Gastroesophageal sphincter (tissue), 3 donors: Measurements from ENCODE around the gene MSH3.

Experiments
- CTCF ChIP-seq, 4 experiments: fragments of 200-600 bp in 2 of 4; fragments of 450-650 bp in 2 of 4; sonication (generic) in 1 of 4; IDR thresholded peaks; one replicate each; pipeline ENCODE4 v1.5.1; 2017 to 2019; ENCODE audit warnings: antibody characterized with exemption in 4 of 4, mild to moderate bottlenecking in 2 of 4, moderate library complexity in 2 of 4
- POLR2AphosphoS5 ChIP-seq: sonication (generic); formaldehyde crosslinking; IDR thresholded peaks from one replicate; pipeline ENCODE4 v1.6.1; 2017; ENCODE audit warnings: antibody characterized with exemption

GRCh38 chr5:80790698-80791097 is 136.2 kb downstream of the MSH3 start:
- TF ChIP-seq CTCF (IDR thresholded peaks at IDR 0.05) (no peak), POLR2AphosphoS5 (no peak)
